Inferior parietal cortex (tissue), 1 donor: ENCODE measurements around the gene TTLL3.
A peak's percentile ranks its signal among the peaks of the same experiment; 100 is the strongest.

Source experiments
- DNase-seq: peaks from one replicate; pipeline ENCODE4 v3.0.0-alpha.2; 2016; ENCODE audit errors: extremely low spot score

The TTLL3 gene

GRCh38 chr3:9780910-9781309 is 29.2 kb upstream of the TTLL3 start:
- no peak for DNase-seq

DNA sequence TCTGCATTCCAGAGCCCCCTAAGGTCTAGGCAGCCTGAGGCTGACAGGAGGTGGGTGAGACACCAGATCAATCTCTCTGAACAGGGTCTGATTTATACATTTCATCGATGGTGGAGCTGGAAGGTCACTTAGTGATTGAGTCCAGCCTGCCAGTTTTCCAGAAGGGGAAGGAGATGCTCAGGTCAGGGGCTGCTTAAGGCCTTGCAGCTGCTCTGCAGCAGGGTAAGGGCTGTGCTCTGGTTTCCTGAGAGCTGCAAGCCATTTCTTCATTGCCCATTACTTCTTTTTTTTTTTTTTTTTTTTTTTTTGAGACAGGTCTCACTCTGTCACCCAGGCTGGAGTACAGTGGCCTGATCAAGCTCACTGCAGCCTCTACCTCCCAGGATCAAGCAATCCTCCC is 28.5 kb upstream of the TTLL3 start:
- no peak for DNase-seq

DNA sequence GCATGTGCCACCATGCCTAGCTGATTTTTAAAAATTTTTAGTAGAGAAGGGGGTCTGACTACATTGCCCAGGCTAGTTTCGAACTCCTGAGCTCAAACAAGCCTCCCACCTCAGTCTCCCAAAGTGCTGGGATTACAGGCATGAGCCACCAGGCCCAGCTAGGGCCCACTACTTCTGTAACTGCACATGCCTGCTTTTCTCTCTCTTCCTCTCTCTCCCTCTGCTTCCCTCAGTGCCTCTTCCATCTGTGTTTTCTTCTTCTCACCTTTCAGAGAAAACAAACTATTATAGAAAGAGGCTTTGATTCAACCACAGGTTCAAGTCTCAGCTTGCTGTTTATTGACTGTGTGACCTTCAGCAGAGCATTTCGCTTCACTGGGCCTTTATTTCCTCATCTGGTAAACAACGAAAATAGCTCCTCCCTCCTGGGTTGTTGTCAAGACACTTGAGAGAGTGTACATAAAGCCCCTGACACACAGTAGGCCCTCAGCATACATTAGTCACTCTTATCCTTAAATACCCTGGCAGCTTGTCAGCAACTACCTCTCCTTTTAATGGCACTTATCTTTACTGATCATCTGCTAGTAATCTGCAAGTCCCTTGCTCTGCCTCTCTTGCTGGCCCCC is 28.0 kb upstream of the TTLL3 start:
- no peak for DNase-seq

DNA sequence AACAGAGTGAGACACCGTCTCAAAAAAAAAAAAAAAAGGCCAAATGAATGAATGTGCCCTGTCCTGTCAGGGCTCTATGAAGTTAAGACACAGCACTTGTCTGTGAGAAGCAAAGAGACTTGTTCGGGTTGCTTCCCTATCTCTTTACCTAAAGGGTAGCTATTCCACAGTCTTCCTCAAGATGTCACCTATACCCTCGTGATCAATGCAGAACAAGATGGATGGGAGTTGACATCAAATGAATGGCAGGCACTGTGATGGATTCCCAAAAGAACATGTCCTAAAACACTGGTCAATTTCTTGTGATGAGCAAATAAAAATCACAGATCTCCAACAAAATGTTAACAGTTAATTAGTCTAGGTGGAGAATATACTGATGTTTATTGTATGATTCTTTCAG is 27.3 kb upstream of the TTLL3 start:
- no peak for DNase-seq

- DNase-seq: no peak
Observed at GRCh38 chr3:9783954-9784353, 26.1 kb upstream of the TTLL3 start.

GRCh38 chr3:9784965-9785364 is 25.1 kb upstream of the TTLL3 start:
- no peak for DNase-seq

DNA sequence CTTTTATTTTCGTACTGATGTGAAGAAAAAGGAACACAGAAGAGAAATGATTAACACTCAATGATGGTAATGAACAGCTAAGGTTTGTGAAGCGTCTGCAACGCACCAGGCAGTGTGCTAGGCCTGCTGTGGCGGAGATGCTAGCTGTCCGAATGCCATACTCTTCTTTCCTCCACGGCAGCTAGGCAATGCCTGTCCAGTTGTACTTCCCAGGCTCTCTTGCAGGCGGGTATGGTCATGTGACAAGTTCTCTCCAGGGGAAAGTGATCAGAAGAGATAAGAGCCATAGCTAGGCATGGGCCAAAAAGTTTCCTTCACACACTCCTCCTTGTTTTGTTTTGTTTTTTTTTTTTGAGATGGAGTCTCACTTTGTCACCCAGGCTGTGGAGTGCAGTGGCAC is 24.5 kb upstream of the TTLL3 start:
- DNase-seq: no peak

GRCh38 chr3:9786209-9786739 is 23.8 kb upstream of the TTLL3 start:
- DNase-seq: no peak

DNA sequence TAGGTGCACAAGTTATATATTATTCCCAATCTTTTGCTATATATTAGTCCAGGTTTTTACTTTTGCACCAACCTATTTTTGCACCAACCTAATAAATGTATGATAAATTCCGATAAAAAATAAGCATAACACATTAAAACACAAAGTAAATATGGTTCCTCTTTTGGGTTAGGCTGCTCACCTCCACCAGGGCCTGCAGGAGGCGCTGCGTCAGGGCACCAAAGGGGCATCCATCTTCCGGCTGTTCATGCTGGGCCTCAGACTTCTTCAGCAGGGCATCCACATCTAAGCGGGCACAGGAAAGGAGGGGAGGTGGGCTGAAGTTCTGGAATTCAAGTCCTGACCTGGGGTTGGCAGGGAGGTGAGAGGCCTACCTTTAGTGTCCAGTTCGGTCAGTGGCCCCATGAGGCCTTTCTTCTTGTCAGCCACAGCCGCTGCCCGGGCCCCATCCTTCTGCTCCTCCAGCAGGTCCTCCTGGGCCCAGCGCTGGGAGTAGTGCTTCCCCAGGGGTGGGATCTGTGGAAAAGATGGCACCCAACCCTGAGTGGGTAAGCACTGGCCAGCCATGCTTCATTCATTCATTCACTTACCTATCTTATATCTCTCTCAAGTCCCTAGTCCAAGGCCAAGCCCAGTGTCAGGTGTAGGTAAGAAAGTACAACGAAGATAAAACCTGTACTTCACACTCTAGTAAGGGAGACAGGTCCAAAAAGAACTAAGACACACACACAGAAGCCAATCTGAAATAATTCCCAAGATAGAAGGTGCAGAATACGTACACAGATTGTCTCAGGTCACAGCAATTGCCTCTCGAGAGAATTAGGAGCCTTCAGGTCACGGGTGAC is 23.0 kb upstream of the TTLL3 start:
- no peak for DNase-seq

DNA sequence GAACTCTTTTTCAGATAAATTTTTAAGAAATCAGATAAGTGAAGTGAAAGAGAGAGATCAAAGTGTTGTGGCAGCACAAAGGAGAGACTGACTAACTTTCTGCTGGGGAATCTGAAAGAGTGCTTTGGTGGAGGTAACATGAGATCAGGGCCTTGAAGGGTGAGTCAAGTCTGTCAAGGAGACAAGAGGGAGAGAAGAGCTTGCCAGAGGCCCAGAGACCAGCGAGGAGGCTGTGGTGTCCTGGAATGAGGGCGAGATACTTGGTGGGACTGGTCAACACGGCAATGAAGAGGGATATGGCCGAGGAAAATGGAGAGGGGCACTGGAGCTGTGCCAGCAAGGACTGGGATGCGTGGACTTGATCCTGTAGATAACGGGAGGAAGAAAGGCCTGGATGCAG is 22.3 kb upstream of the TTLL3 start:
- no peak for DNase-seq

DNA sequence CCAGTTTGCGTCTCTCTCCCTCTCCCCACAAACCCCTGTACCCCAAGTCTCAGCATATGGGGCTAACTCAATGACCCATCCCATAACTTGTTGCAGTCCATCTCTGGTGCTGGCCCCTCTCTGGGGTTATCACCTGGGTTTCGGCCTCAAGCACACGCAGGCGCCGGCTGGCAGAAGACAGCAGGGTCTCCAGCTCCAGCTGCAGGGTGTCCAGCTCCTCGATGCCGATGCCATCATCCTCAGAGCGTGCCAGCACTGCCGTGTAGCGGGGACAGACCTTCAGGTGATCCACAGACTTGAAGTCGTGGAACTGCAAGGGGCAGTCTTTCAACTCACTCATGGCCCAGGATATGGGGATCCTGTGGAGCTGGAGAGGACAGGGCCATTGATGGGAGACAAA is 18.9 kb upstream of the TTLL3 start:
- no peak for DNase-seq

GRCh38 chr3:9791790-9792404 is 18.2 kb upstream of the TTLL3 start:
- no peak for DNase-seq

GRCh38 chr3:9792405-9793160 is 17.5 kb upstream of the TTLL3 start, which contains the start of the genes ARPC4 and TADA3:
Gene ARPC4, plus strand, starts transcription at chr3:9793082. Its CDS starts 40 bp downstream, at chr3:9793122.
Gene TADA3, minus strand, starts transcription at chr3:9792473. Its CDS starts 1,007 bp downstream, at chr3:9791466.
- DNase-seq: peak; percentile 97

DNA sequence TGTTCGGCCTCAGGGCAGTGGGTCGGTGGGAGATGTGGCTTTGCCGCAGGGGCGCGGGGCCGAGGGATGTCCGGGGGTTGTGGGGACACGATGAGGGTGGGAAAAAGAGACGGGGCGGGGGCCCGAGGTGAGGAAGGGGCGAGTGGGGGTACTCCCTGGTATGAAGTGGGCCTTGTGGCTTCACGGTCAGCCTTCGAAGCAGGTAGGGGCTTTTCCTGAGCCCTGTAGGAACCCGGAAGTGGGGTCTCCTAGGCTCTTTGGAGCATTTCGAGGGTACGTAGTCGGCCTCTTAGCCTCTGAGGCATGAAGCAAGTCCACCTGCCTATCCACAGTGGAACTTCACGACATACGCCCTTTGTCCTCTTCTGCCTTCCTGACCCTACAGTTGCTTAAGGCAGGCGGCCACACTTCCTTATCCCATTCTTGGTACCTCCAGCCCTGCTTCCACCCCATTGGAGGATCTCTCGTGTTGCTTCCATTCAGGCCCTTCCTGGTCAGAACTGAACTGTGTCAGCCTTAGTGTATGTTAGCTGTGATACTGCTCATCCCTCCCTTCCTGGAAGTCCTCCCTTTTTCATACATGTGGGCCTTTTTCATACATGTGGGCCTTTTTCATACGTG is 16.8 kb upstream of the TTLL3 start:
- DNase-seq: no peak

- DNase-seq: no peak
Observed at GRCh38 chr3:9794400-9794799, 15.7 kb upstream of the TTLL3 start.

DNA sequence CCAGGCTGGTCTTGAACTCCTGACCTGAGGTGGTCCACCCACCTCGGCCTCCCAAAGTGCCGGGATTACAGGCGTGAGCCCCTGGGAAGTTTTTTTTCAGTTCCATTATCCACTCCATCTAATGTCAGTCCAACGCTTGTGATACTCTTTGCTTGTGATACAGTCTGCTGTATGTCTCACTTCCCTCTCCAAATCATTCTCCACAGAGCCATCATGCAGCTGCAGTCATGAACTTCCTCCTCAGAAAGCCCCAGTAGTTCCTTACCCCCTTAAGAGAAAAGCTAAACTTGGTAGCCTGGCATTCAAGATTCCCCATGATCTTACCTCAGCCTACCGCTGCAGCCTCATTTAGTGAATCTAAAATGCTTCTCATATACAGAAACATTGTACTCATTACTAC is 14.9 kb upstream of the TTLL3 start:
- no peak for DNase-seq

DNA sequence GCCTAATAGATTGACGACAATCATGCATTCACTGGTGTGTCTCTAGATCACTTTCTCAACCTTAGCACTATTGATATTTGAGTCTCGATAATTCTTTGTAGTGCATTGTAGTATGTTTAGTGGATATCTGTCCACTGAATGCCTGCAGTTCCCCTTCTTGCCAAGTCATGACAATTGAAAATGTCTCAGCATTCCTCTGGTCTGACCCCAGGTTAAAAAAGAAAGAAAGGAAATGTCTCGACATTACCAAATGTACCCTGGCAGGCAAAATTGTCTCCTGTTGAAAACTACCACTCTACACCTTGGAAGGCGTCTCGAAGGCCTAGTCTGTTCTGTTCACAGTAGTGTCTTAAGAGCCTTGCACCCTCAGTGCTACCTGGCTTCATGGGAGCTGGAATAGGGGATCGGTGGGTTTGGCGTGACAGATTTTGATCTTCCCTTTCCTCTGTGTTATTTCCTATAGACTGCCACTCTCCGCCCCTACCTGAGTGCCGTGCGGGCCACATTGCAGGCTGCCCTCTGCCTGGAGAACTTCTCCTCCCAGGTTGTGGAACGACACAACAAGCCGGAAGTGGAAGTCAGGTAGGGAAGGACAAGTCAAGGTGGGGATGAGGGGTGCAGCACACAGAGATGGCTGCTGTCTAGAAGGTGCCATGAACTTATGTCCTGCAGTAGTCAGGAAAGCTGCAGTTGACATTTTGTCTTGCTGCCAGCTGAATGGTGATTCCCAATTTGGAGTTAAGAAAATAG is 12.7 kb upstream of the TTLL3 start:
- no peak for DNase-seq

DNA sequence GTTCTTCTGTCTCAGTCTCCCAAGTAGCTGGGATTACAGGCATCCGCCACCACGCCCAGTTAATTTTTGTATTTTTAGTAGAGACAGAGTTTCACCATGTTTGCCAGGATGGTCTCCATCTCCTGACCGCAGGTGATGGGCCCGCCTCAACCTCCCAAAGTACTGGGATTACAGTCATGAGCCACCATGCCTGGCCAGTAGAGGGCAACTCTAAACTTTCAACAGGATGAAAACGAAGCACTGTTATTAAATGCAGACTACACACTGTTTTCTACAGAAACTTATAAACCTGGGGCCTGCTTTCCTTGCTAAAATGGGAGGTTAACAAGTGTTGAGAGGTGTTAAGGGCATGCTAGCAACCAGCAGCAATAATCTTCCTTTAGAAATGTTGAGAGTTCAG is 9.5 kb upstream of the TTLL3 start:
- no peak for DNase-seq

GRCh38 chr3:9803494-9803893 is 6.6 kb upstream of the TTLL3 start:
- peak; percentile 46 for DNase-seq

GRCh38 chr3:9804996-9805395 is 5.1 kb upstream of the TTLL3 start:
- no peak for DNase-seq

DNA sequence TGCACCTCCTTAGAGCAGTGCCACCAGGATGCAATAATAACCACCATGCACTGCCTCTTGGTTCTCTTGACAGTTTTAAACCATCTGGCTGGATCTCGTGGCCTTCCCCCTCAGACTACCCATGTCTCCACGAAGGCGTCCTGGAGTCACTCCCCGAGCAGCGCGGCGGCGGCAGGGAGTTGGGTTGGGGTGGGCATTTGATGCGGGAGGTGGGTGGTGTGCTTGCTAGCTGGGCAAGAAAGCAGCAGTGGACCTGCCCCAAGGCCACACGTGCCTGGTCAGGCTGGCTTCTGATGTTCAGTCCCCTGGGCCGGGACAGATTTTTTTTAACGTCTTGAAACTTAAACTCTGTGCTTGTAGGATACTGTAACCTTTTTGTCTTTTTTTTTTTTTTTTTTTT is 3.9 kb upstream of the TTLL3 start:
- DNase-seq: no peak
